ENCODE results near the gene PLD4.

The PLD4 gene

GRCh38 chr14:104935026-104935650 lies 10.5 kb downstream of the PLD4 start:
- Histone ChIP-seq H3K4me3 (ENCODE audit: low read depth in 1 of 2, low read length in 2 of 2) (no peak overlapping the region), H3K27me3 (ENCODE audit: insufficient read depth, low read length, poor library complexity) (peaks cover 35% of the 10 kb centered on the region), H3K9ac (ENCODE audit: low read depth, low read length) (no peak overlapping the region), H3K9me3 (ENCODE audit: insufficient read depth, low read length, severe bottlenecking) (no peaks in the 10 kb centered on the region), H3K36me3 (ENCODE audit: insufficient read depth, low read length) (no peaks in the 10 kb centered on the region), H3K4me1 (ENCODE audit: insufficient read depth, low read length) (peaks cover 7% of the 10 kb centered on the region; the same call in 1 of the 2 replicates), H3K27ac (ENCODE audit: low read length) (no peak overlapping the region), H3K79me2 (ENCODE audit: insufficient read depth, low read length) (no peaks in the 10 kb centered on the region), H3K4me2 (ENCODE audit: insufficient read depth, low read length) (no peak overlapping the region), H4K20me1 (ENCODE audit: insufficient read depth, low read length) (no peaks in the 10 kb centered on the region), H2AFZ (ENCODE audit: low read depth, low read length) (no peak overlapping the region)
- no peak for ATAC-seq (ENCODE audit: insufficient read depth, low read depth)
- TF ChIP-seq, protein P1, sequence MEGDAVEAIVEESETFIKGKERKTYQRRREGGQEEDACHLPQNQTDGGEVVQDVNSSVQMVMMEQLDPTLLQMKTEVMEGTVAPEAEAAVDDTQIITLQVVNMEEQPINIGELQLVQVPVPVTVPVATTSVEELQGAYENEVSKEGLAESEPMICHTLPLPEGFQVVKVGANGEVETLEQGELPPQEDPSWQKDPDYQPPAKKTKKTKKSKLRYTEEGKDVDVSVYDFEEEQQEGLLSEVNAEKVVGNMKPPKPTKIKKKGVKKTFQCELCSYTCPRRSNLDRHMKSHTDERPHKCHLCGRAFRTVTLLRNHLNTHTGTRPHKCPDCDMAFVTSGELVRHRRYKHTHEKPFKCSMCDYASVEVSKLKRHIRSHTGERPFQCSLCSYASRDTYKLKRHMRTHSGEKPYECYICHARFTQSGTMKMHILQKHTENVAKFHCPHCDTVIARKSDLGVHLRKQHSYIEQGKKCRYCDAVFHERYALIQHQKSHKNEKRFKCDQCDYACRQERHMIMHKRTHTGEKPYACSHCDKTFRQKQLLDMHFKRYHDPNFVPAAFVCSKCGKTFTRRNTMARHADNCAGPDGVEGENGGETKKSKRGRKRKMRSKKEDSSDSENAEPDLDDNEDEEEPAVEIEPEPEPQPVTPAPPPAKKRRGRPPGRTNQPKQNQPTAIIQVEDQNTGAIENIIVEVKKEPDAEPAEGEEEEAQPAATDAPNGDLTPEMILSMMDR (IDR thresholded peaks at IDR 0.05; ENCODE audit: borderline replicate concordance, extremely low read depth, low read length, poor library complexity, severe bottlenecking), result no peak
- no peak for TF ChIP-seq EZH2 (IDR thresholded peaks at IDR 0.05; ENCODE audit: borderline replicate concordance, low read depth, low read length, severe bottlenecking)
- no peak for DNase-seq

GRCh38 chr14:104935955-104936354 lies 11.3 kb downstream of the PLD4 start:
- peaks cover 7% of the 10 kb centered on the region; the same call in 1 of the 2 replicates for H3K4me1 ChIP-seq (ENCODE audit: insufficient read depth, low read length)
- no peak overlapping the region for H3K4me3 ChIP-seq (ENCODE audit: low read depth in 1 of 2, low read length in 2 of 2)
- no peaks in the 10 kb centered on the region for H3K9me3 ChIP-seq (ENCODE audit: insufficient read depth, low read length, severe bottlenecking)
- no peak overlapping the region for H2AFZ ChIP-seq (ENCODE audit: low read depth, low read length)
- no peak overlapping the region for H3K4me2 ChIP-seq (ENCODE audit: insufficient read depth, low read length)
- TF ChIP-seq, protein P1 (IDR thresholded peaks at IDR 0.05; ENCODE audit: borderline replicate concordance, extremely low read depth, low read length, poor library complexity, severe bottlenecking), result no peak
- TF ChIP-seq EZH2 (IDR thresholded peaks at IDR 0.05; ENCODE audit: borderline replicate concordance, low read depth, low read length, severe bottlenecking), result no peak
- no peak overlapping the region for H3K27ac ChIP-seq (ENCODE audit: low read length)
- no peaks in the 10 kb centered on the region for H3K36me3 ChIP-seq (ENCODE audit: insufficient read depth, low read length)
- DNase-seq (no peak), ATAC-seq (ENCODE audit: insufficient read depth, low read depth) (no peak)
- no peaks in the 10 kb centered on the region for H3K79me2 ChIP-seq (ENCODE audit: insufficient read depth, low read length)
- H3K27me3 ChIP-seq (ENCODE audit: insufficient read depth, low read length, poor library complexity), result peaks cover 35% of the 10 kb centered on the region
- no peak overlapping the region for H3K9ac ChIP-seq (ENCODE audit: low read depth, low read length)
- H4K20me1 ChIP-seq (ENCODE audit: insufficient read depth, low read length), result no peaks in the 10 kb centered on the region

- Histone ChIP-seq H3K4me1 (ENCODE audit: insufficient read depth, low read length) (peaks cover 7% of the 10 kb centered on the region; the same call in 1 of the 2 replicates), H3K27me3 (ENCODE audit: insufficient read depth, low read length, poor library complexity) (peaks cover 35% of the 10 kb centered on the region)
- ATAC-seq (ENCODE audit: insufficient read depth, low read depth), result no peak
Observed at GRCh38 chr14:104936361-104937155, 11.9 kb downstream of the PLD4 start.

More at GRCh38 chr14:104936361-104937155, 11.9 kb downstream of the PLD4 start:
- Histone ChIP-seq H3K27ac (ENCODE audit: low read length) (no peak overlapping the region), H3K4me3 (ENCODE audit: low read depth in 1 of 2, low read length in 2 of 2) (no peak overlapping the region), H3K4me2 (ENCODE audit: insufficient read depth, low read length) (no peak overlapping the region), H2AFZ (ENCODE audit: low read depth, low read length) (no peak overlapping the region), H3K9me3 (ENCODE audit: insufficient read depth, low read length, severe bottlenecking) (no peaks in the 10 kb centered on the region), H3K9ac (ENCODE audit: low read depth, low read length) (no peak overlapping the region), H3K36me3 (ENCODE audit: insufficient read depth, low read length) (no peaks in the 10 kb centered on the region), H3K79me2 (ENCODE audit: insufficient read depth, low read length) (no peaks in the 10 kb centered on the region), H4K20me1 (ENCODE audit: insufficient read depth, low read length) (no peaks in the 10 kb centered on the region)
- TF ChIP-seq, protein P1 (IDR thresholded peaks at IDR 0.05; ENCODE audit: borderline replicate concordance, extremely low read depth, low read length, poor library complexity, severe bottlenecking), result no peak
- no peak for TF ChIP-seq EZH2 (IDR thresholded peaks at IDR 0.05; ENCODE audit: borderline replicate concordance, low read depth, low read length, severe bottlenecking)
- DNase-seq, result no peak
